GM12878 (cell line): Measurements from ENCODE around the gene CAB39. TPM values are rescaled to one million over a fixed set of nuclear protein-coding genes. Genes with fewer than 3 reads are reported as not detected.

ENCODE experiments used
- ATAC-seq: fragments of 200-7000 bp; cut with Tn5 transposase; 3 replicates; pipeline ENCODE4 v1.9.1; 2020; ENCODE audit warnings: mild to moderate bottlenecking, moderate library complexity
- BruUV-seq: library from RNA; stranded (reverse); fragments of 400-500 nt; replicated peaks from 2 replicates; lab custom pipeline; 2021; lab: Mats Ljungman, UMichigan
- CTCF ChIA-PET: fragments of 300-600 bp; sonication (Branson Sonifier 250); formaldehyde crosslinking; extraction: SDS; loops from one replicate; lab custom pipeline; 2021; ENCODE audit warnings: inconsistent platforms; lab: Yijun Ruan, JAX
- POLR2A ChIA-PET: fragments of 350-600 bp; formaldehyde crosslinking; extraction: SDS; loops from one replicate; lab custom pipeline; 2021; ENCODE audit warnings: inconsistent platforms; lab: Charles Lee
- RAD21 ChIA-PET: fragments of 300-600 bp; sonication (Branson Sonifier 250); formaldehyde crosslinking; loops from one replicate; lab custom pipeline; 2023; ENCODE audit warnings: antibody characterized with exemption; ENCODE audit not compliant: unreplicated experiment; lab: Charles Lee
- SMC1A ChIA-PET: fragments of 300-600 bp; sonication (Branson Sonifier 250); formaldehyde crosslinking; loops from one replicate; lab custom pipeline; 2023; ENCODE audit not compliant: unreplicated experiment, uncharacterized antibody; lab: Charles Lee
- DNase-seq: peaks from one replicate; pipeline ENCODE4 v3.0.0-alpha.2; 2011; ENCODE audit warnings: low read depth, low spot score
- FAIRE-seq: peaks from 3 replicates; lab custom pipeline; 2011; peaks lifted over from hg19 to GRCh38; lab: Jason Lieb, UNC
- H2AFZ ChIP-seq: 2 replicates; pipeline ENCODE4 v1.6.0; 2011; ENCODE audit warnings: low read depth, low read length, control low read depth; ENCODE audit not compliant: control insufficient read depth
- H3K27ac ChIP-seq: 2 replicates; pipeline ENCODE4 v1.5.1; 2011; ENCODE audit warnings: control low read depth; ENCODE audit not compliant: control insufficient read depth, insufficient read depth
- H3K27me3 ChIP-seq, 2 experiments: replicated peaks in 1 of 2; 2 replicates each; pipeline versions ENCODE4 v1.6.0 to v1.6.1; 2011; ENCODE audit warnings: low read length in 1 of 2; ENCODE audit not compliant: control insufficient read depth in 2 of 2, insufficient read depth in 2 of 2
- H3K36me3 ChIP-seq, 2 experiments: 2 replicates each; pipeline ENCODE4 v1.5.1; 2011; ENCODE audit warnings: low read length in 1 of 2; ENCODE audit not compliant: control insufficient read depth in 2 of 2, insufficient read depth in 2 of 2
- H3K4me1 ChIP-seq: 2 replicates; pipeline ENCODE4 v1.6.1; 2011; ENCODE audit warnings: mild to moderate bottlenecking, low read length, moderate library complexity, mixed read lengths; ENCODE audit not compliant: control insufficient read depth, insufficient read depth
- H3K4me2 ChIP-seq: 2 replicates; pipeline ENCODE4 v1.6.0; 2011; ENCODE audit warnings: control low read depth; ENCODE audit not compliant: control insufficient read depth, insufficient read depth
- H3K4me3 ChIP-seq: fragments of 200-600 bp; sonication (generic); 2 replicates; pipeline ENCODE4 v1.5.1; 2016
- H3K79me2 ChIP-seq: 2 replicates; pipeline ENCODE4 v1.6.0; 2011; ENCODE audit warnings: low read length; ENCODE audit not compliant: control insufficient read depth, insufficient read depth
- H3K9ac ChIP-seq: 2 replicates; pipeline ENCODE4 v1.8.0; 2011; ENCODE audit warnings: low read length, control low read depth, mixed read lengths; ENCODE audit not compliant: control insufficient read depth, insufficient read depth
- H3K9me3 ChIP-seq: replicated peaks from 3 replicates; pipeline ENCODE4 v1.5.1; 2011; ENCODE audit warnings: mild to moderate bottlenecking, low read length; ENCODE audit not compliant: control insufficient read depth, insufficient read depth
- H4K20me1 ChIP-seq: 2 replicates; pipeline ENCODE4 v1.6.0; 2011; ENCODE audit not compliant: control insufficient read depth, insufficient read depth
- BMI1 ChIP-seq: fragments of 450-650 bp; IDR thresholded peaks from 2 replicates; pipeline ENCODE4 v1.6.1; 2016; ENCODE audit warnings: mild to moderate bottlenecking, moderate library complexity, borderline replicate concordance
- CBFB ChIP-seq: IDR thresholded peaks from 2 replicates; pipeline ENCODE4 v1.6.1; 2016; ENCODE audit warnings: antibody characterized with exemption, low read depth
- ESRRA ChIP-seq: IDR thresholded peaks from 2 replicates; pipeline ENCODE4 v1.6.1; 2012; ENCODE audit warnings: mild to moderate bottlenecking, low read length, improper control_type of control experiment
- MEF2A ChIP-seq: IDR thresholded peaks from 2 replicates; pipeline ENCODE4 v1.6.1; 2011; ENCODE audit warnings: low read depth, mild to moderate bottlenecking, low read length, moderate library complexity; ENCODE audit not compliant: insufficient read depth
- NR2C1 ChIP-seq: fragments of 450-650 bp; IDR thresholded peaks from 2 replicates; pipeline ENCODE4 v1.6.1; 2017; ENCODE audit warnings: antibody characterized with exemption, mild to moderate bottlenecking, moderate library complexity
- PAX5 ChIP-seq: IDR thresholded peaks from 2 replicates; pipeline ENCODE4 v1.6.1; 2011; ENCODE audit warnings: low read depth, low read length, borderline replicate concordance
- POLR2AphosphoS2 ChIP-seq: IDR thresholded peaks from 2 replicates; pipeline ENCODE4 v1.6.1; 2011; ENCODE audit warnings: low read depth, mild to moderate bottlenecking, low read length, improper control_type of control experiment, moderate library complexity
- STAT1 ChIP-seq: fragments of 450-650 bp; conservative IDR thresholded peaks from 2 replicates; pipeline ENCODE4 v1.6.1; 2014; ENCODE audit warnings: antibody characterized with exemption, mild to moderate bottlenecking
- WGBS: methylation state at CpG from one replicate; pipeline ENCODE4 v1.1.6; 2016; ENCODE audit warnings: low lambda C conversion rate; ENCODE audit not compliant: insufficient replicate concordance, insufficient coverage; ENCODE audit errors: missing lambda C conversion rate; 5-methylcytosine and 5-hydroxymethylcytosine counted together
- in situ Hi-C: fragments of 300-500 bp; cut with MboI; formaldehyde crosslinking; loops from 9 replicates; pipeline ENCODE4 v1.14.3; 2018; ENCODE audit warnings: mixed read lengths
- intact Hi-C: fragments of 100-400 bp; cut with micrococcal nuclease; formaldehyde crosslinking; loops from one replicate; pipeline ENCODE4 v1.14.2; 2022; ENCODE audit not compliant: unreplicated experiment
- polyA plus RNA-seq, 11 experiments: library from polyadenylated mRNA; depleted of rRNA in 4 of 11; unstranded in 6 of 11; stranded (reverse) in 5 of 11; fragments of >200 nt; fragmentation: Nextera tagmentation in 4 of 11; fragmentation: Illumina TruSeq in 1 of 11; extraction: Ambion mirVana in 4 of 11; extraction: Trizol in 1 of 11; gene quantifications; 1 replicate in 1 of 11; 2 replicates in 10 of 11; pipeline versions ENCODE4 v1.2.1 to v1.2.3, GENCODE V29; 2011 to 2016; ENCODE audit warnings: inconsistent platforms in 2 of 11, missing spikeins in 2 of 11, low read depth in 1 of 11
- total RNA-seq, 4 experiments: library from RNA; depleted of rRNA in 3 of 4; stranded (reverse); fragments of >200 nt in 3 of 4; fragmentation: Illumina TruSeq in 1 of 4; extraction: Trizol in 1 of 4; gene quantifications; 2 replicates each; pipeline versions ENCODE4 v1.2.1 to v1.2.3, GENCODE V29; 2013 to 2021
- TF ChIP-seq, protein P1 (sequence below): IDR thresholded peaks from 2 replicates; pipeline ENCODE4 v1.6.1; 2012; ENCODE audit warnings: improper control_type of control experiment, low read depth, low read length; ENCODE audit not compliant: insufficient replicate concordance
- TF ChIP-seq, protein P2 (sequence below): IDR thresholded peaks from 2 replicates; pipeline ENCODE4 v1.6.1; 2011; ENCODE audit warnings: mild to moderate bottlenecking, low read depth, low read length, moderate library complexity; ENCODE audit not compliant: insufficient replicate concordance

The CAB39 gene
- total and polyA plus RNA-seq, 10 of the 15 experiments (the other 5 are each of a cell fraction or from before 2014, with no cell fraction given) = 13.3 to 129 (median 62.9) TPM

DNA sequence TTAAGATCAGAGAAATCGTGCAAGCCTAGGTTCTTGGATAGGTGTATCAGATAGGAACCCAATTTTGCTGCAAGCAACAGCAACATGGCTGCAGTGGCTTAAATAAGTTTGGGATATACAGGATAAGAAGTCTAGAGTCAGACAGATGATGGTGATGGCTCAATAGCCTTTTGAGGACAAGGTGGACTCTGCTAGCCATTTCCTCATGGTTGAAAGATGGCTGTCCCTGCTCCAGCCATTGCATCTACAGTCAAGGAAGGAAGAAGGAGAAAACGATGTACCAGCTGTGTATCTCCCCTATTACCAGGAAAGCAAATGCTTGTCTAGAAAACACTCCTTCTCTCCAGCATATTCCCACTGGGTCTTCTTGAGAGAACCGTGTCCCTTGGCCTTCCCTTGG is 30.1 kb upstream of the CAB39 start (continued):
- TF ChIP-seq, protein P1, sequence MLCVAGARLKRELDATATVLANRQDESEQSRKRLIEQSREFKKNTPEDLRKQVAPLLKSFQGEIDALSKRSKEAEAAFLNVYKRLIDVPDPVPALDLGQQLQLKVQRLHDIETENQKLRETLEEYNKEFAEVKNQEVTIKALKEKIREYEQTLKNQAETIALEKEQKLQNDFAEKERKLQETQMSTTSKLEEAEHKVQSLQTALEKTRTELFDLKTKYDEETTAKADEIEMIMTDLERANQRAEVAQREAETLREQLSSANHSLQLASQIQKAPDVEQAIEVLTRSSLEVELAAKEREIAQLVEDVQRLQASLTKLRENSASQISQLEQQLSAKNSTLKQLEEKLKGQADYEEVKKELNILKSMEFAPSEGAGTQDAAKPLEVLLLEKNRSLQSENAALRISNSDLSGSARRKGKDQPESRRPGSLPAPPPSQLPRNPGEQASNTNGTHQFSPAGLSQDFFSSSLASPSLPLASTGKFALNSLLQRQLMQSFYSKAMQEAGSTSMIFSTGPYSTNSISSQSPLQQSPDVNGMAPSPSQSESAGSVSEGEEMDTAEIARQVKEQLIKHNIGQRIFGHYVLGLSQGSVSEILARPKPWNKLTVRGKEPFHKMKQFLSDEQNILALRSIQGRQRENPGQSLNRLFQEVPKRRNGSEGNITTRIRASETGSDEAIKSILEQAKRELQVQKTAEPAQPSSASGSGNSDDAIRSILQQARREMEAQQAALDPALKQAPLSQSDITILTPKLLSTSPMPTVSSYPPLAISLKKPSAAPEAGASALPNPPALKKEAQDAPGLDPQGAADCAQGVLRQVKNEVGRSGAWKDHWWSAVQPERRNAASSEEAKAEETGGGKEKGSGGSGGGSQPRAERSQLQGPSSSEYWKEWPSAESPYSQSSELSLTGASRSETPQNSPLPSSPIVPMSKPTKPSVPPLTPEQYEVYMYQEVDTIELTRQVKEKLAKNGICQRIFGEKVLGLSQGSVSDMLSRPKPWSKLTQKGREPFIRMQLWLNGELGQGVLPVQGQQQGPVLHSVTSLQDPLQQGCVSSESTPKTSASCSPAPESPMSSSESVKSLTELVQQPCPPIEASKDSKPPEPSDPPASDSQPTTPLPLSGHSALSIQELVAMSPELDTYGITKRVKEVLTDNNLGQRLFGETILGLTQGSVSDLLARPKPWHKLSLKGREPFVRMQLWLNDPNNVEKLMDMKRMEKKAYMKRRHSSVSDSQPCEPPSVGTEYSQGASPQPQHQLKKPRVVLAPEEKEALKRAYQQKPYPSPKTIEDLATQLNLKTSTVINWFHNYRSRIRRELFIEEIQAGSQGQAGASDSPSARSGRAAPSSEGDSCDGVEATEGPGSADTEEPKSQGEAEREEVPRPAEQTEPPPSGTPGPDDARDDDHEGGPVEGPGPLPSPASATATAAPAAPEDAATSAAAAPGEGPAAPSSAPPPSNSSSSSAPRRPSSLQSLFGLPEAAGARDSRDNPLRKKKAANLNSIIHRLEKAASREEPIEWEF = no peak
- TF ChIP-seq PAX5 (no peak), BMI1 (no peak), NR2C1 (no peak)
- TF ChIP-seq, all 136 proteins: peak for 0

DNA sequence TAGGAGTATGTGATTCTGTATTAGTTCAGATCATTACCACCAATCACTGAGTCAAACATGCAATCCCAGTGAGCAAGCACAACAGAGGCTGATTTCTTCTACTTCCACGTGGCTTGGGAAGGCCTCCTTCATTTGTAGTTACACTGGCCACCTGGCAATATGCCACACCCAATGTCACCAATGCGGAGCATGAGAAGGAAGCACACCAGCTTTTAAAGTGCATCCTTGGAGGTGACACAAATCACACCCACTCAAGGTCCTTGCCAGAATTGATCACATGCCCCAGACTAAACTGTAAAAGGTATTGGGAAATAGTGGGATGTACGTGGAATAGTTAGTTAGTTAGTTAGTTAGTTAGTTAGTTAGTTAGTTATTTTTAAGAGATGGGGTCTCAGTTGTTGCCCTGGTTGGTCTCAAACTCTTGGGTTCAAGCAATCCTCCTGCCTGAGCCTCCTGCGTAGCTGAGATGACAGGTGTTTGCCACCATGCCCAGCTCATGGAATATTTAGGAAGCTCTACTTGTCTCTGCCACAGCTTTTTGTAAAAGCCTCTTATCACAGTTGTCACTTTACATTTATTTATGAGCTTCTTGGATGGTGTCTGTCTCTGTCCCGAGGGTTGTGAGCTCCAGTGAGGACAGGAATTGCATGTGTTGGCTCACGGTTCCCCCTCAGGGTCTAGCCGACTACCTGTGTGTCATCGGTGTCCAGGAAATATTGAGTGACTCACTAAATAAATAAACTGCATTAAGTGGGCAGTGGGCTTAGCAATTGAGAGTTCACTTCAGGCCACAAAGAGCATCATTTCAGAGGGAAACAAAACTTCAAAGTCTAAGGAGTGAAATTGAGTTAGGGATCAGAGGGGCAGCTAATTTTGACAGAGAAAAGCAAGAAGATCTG is 28.1 kb upstream of the CAB39 start:
- TF ChIP-seq MEF2A (no peak), POLR2AphosphoS2 (no peak), STAT1 (no peak), ESRRA (no peak), CBFB (no peak)
- TF ChIP-seq, protein P2, sequence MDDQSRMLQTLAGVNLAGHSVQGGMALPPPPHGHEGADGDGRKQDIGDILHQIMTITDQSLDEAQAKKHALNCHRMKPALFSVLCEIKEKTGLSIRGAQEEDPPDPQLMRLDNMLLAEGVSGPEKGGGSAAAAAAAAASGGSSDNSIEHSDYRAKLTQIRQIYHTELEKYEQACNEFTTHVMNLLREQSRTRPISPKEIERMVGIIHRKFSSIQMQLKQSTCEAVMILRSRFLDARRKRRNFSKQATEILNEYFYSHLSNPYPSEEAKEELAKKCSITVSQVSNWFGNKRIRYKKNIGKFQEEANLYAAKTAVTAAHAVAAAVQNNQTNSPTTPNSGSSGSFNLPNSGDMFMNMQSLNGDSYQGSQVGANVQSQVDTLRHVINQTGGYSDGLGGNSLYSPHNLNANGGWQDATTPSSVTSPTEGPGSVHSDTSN = no peak
- ChIA-PET SMC1A (interaction anchor here (0.7 to 1.8 kb wide), 10 partner anchors 12 to 114 kb away, joined by 3 to 11 read pairs (median 3); no protein-coding TSS in a partner anchor), CTCF (interaction anchor here (0.9 to 1.8 kb wide), 6 partner anchors 10 to 113 kb away, joined by 3 to 8 read pairs (median 4); no protein-coding TSS in a partner anchor), POLR2A (interaction anchor here (0.8 to 1.1 kb wide), 4 partner anchors 9 to 18 kb away, joined by 3 to 4 read pairs (median 3); no protein-coding TSS in a partner anchor), RAD21 (interaction anchor here (0.8 to 2.9 kb wide), 6 partner anchors 13 to 112 kb away, joined by 3 to 10 read pairs (median 4); no protein-coding TSS in a partner anchor)
- H3K79me2 ChIP-seq = no peaks in the 10 kb centered on the region
- no peaks in the 10 kb centered on the region for H3K9me3 ChIP-seq
- ATAC-seq = no peak
- no peak overlapping the region for H3K9ac ChIP-seq
- H3K27me3 ChIP-seq = no peaks in the 10 kb centered on the region
- no peak overlapping the region for H3K4me3 ChIP-seq
- H2AFZ ChIP-seq = no peak overlapping the region
- H3K4me2 ChIP-seq = no peak overlapping the region
- no peaks in the 10 kb centered on the region for H3K36me3 ChIP-seq
- intact Hi-C loops = no loop called here
- WGBS = 68% methylated on average over 8 of the region's 8 CpGs
- no peaks in the 10 kb centered on the region for H3K4me1 ChIP-seq
- no peak overlapping the region for H3K27ac ChIP-seq
- BruUV-seq = no TSS peak
- H4K20me1 ChIP-seq = no peaks in the 10 kb centered on the region
- no peak for DNase-seq
- in situ Hi-C loops = no loop called here
- no peak for FAIRE-seq
